ENCODE data around the gene PRORP. TPM values are rescaled to one million over a fixed set of nuclear protein-coding genes. Genes with fewer than 3 reads are reported as not detected.

PRORP gene
- total and polyA plus RNA-seq, 9 of the 15 experiments (the other 6 are each of a cell fraction or from before 2014, with no cell fraction given): 21.9 to 48.7 (median 36.5) TPM

DNA sequence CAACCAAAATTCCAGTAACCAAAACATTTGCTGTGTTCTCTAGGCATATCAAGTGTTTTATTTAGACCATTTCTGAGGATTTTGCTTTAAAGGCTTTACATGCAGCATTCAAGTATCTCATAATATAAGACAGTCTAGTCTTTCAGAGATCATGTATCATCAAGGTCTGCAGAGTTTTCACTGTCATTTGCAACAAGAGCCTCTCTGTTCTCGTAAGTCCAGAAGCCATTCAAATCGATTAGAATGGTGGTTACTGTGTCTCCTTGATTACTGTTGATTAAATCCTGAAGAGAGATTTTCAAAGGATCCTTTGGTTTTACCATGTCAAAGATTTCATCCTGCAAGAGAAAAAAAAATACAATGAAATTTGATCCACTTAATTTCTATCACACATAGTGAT, 36.9 kb upstream of the PRORP start:
- Histone ChIP-seq H3K4me2 (ENCODE audit: insufficient read depth, low read length) (no peak overlapping the region), H3K27ac (ENCODE audit: extremely low read depth, low read depth, low read length) (no peak overlapping the region), H3K9me3 (replicated peaks; ENCODE audit: control insufficient read depth, insufficient read depth, low read depth, low read length) (no peaks in the 10 kb centered on the region), H3K4me1 (replicated peaks in 1 of 2; ENCODE audit: control insufficient read depth in 2 of 2, insufficient read depth in 2 of 2, low read length in 2 of 2) (no peaks in the 10 kb centered on the region), H4K20me1 (replicated peaks; ENCODE audit: control insufficient read depth, insufficient read depth, low read length) (no peaks in the 10 kb centered on the region), H3K9ac (ENCODE audit: insufficient read depth in 1 of 2, low read depth in 2 of 2, low read length in 2 of 2) (no peak overlapping the region), H3K79me2 (ENCODE audit: control insufficient read depth, insufficient read depth, low read length) (no peaks in the 10 kb centered on the region), H3K27me3 (ENCODE audit: control insufficient read depth in 2 of 2, insufficient read depth in 2 of 2, low read length in 2 of 2) (no peaks in the 10 kb centered on the region), H3K9me1 (ENCODE audit: control insufficient read depth, insufficient read depth, low read length) (no peaks in the 10 kb centered on the region), H3K4me3 (no peak overlapping the region), H3K36me3 (ENCODE audit: control insufficient read depth, insufficient read depth, low read length) (peaks cover 24% of the 10 kb centered on the region; the same call in 1 of the 3 replicates), H2AFZ (ENCODE audit: low read depth, low read length) (no peak overlapping the region)
- WGBS (ENCODE audit: insufficient coverage, low coverage, missing lambda C conversion rate): 82% methylated on average over 2 of the region's 2 CpGs
- peak; percentile 44 for FAIRE-seq
- ChIA-PET CTCF (ENCODE audit: low intra/inter-chr PET ratio) (no interaction called here), POLR2A (no interaction called here)
- in situ Hi-C loops (cut with MboI) (no loop called here), intact Hi-C loops (cut with micrococcal nuclease) (no loop called here)
- no TSS peak for BruUV-seq (replicated peaks)
- ATAC-seq: no peak
- DNase-seq (ENCODE audit: extremely low read depth in 1 of 4, low spot score in 3 of 4): no peak
- TF ChIP-seq MAFF (IDR thresholded peaks at IDR 0.05; ENCODE audit: low read length): no peak
- TF ChIP-seq ZNF311 (CRISPR knock-in tag; IDR thresholded peaks at IDR 0.05): no peak
- no peak for TF ChIP-seq ZFX (CRISPR knock-in tag; IDR thresholded peaks at IDR 0.05)
- TF ChIP-seq BDP1 (IDR thresholded peaks at IDR 0.05; ENCODE audit: insufficient read depth, insufficient read length): no peak
- TF ChIP-seq, protein P1, sequence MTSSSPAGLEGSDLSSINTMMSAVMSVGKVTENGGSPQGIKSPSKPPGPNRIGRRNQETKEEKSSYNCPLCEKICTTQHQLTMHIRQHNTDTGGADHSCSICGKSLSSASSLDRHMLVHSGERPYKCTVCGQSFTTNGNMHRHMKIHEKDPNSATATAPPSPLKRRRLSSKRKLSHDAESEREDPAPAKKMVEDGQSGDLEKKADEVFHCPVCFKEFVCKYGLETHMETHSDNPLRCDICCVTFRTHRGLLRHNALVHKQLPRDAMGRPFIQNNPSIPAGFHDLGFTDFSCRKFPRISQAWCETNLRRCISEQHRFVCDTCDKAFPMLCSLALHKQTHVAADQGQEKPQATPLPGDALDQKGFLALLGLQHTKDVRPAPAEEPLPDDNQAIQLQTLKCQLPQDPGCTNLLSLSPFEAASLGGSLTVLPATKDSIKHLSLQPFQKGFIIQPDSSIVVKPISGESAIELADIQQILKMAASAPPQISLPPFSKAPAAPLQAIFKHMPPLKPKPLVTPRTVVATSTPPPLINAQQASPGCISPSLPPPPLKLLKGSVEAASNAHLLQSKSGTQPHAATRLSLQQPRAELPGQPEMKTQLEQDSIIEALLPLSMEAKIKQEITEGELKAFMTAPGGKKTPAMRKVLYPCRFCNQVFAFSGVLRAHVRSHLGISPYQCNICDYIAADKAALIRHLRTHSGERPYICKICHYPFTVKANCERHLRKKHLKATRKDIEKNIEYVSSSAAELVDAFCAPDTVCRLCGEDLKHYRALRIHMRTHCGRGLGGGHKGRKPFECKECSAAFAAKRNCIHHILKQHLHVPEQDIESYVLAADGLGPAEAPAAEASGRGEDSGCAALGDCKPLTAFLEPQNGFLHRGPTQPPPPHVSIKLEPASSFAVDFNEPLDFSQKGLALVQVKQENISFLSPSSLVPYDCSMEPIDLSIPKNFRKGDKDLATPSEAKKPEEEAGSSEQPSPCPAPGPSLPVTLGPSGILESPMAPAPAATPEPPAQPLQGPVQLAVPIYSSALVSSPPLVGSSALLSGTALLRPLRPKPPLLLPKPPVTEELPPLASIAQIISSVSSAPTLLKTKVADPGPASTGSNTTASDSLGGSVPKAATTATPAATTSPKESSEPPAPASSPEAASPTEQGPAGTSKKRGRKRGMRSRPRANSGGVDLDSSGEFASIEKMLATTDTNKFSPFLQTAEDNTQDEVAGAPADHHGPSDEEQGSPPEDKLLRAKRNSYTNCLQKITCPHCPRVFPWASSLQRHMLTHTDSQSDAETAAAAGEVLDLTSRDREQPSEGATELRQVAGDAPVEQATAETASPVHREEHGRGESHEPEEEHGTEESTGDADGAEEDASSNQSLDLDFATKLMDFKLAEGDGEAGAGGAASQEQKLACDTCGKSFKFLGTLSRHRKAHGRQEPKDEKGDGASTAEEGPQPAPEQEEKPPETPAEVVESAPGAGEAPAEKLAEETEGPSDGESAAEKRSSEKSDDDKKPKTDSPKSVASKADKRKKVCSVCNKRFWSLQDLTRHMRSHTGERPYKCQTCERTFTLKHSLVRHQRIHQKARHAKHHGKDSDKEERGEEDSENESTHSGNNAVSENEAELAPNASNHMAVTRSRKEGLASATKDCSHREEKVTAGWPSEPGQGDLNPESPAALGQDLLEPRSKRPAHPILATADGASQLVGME (CRISPR knock-in tag; IDR thresholded peaks at IDR 0.05): no peak
- TF ChIP-seq, protein P2, sequence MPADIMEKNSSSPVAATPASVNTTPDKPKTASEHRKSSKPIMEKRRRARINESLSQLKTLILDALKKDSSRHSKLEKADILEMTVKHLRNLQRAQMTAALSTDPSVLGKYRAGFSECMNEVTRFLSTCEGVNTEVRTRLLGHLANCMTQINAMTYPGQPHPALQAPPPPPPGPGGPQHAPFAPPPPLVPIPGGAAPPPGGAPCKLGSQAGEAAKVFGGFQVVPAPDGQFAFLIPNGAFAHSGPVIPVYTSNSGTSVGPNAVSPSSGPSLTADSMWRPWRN (IDR thresholded peaks at IDR 0.05; ENCODE audit: low read depth): no peak
- no peak for TF ChIP-seq RFX5 (IDR thresholded peaks at IDR 0.05; ENCODE audit: low read depth, low read length)
- TF ChIP-seq, protein P3, sequence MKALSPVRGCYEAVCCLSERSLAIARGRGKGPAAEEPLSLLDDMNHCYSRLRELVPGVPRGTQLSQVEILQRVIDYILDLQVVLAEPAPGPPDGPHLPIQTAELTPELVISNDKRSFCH (CRISPR knock-in tag; IDR thresholded peaks at IDR 0.05): no peak
- TF ChIP-seq, protein P3 (tag; IDR thresholded peaks at IDR 0.05): no peak
- TF ChIP-seq SIX5 (IDR thresholded peaks at IDR 0.05; ENCODE audit: borderline replicate concordance in 1 of 2, insufficient read depth in 1 of 2, low read depth in 1 of 2, low read length in 2 of 2): no peak
- no peak for TF ChIP-seq FOXA3 (CRISPR knock-in tag; conservative IDR thresholded peaks at IDR 0.05 in 1 of 2, IDR thresholded peaks at IDR 0.05 in 1 of 2)
- TF ChIP-seq, protein P4, sequence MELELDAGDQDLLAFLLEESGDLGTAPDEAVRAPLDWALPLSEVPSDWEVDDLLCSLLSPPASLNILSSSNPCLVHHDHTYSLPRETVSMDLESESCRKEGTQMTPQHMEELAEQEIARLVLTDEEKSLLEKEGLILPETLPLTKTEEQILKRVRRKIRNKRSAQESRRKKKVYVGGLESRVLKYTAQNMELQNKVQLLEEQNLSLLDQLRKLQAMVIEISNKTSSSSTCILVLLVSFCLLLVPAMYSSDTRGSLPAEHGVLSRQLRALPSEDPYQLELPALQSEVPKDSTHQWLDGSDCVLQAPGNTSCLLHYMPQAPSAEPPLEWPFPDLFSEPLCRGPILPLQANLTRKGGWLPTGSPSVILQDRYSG (tag; conservative IDR thresholded peaks at IDR 0.05; ENCODE audit: low read depth): no peak
